GM21367 (cell line): Measurements from ENCODE around the gene CCNG1.
"Not testable (repeated sequence)": the region's sequence is repeated elsewhere in the genome, so short reads cannot be mapped to it uniquely, and the experiment has no call there.

Experiments used
- ATAC-seq: cut with Tn5 transposase; IDR thresholded peaks from one replicate; pipeline ENCODE4 v1.9.1; 2021; ENCODE audit not compliant: unreplicated experiment

The CCNG1 gene

GRCh38 chr5:163437309-163438182 is at the start of gene CCNG1:
Gene CCNG1, plus strand, starts transcription at chr5:163437595. Its CDS starts 1,662 bp downstream, at chr5:163439257.
- peak; percentile 97 for ATAC-seq

DNA sequence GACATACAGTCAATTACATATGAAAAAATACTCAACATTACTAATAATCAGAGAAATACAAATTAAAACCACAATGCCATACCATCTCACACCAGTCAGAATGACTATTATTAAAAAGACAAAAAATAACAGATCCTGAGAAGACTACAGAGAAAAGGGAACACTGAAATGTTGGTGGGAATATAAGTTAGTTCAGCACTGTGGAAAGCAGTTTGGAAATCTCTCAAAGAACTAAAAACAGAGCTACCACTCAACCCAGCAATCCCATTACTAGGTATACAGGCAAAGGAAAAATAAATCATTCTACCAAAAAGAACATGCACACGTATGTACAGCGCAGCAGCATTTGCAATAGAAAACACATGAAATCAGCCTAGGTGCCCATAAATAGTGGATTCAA is 41.6 kb upstream of the CCNG1 start:
- ATAC-seq, result no peak

GRCh38 chr5:163396818-163397340 is 40.5 kb upstream of the CCNG1 start:
- ATAC-seq, result not testable (repeated sequence)

DNA sequence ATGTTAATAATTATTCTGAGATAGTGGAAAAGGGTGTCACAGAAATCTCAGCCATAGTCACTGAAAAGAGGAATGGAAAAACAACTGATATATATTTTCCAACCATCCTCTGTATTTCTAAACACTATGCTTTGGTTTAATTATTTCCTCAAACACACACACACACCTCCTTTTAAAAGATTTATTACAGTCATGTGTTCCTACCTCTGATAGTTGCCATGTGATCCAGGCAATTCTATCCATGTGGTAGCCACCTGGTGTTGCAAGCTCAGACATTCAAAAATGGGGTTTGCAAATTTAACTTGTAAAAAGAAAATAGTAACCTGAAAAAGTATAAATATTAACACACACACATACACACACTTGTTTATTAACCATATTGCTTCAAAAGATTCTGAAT is 40.0 kb upstream of the CCNG1 start:
- no peak for ATAC-seq

DNA sequence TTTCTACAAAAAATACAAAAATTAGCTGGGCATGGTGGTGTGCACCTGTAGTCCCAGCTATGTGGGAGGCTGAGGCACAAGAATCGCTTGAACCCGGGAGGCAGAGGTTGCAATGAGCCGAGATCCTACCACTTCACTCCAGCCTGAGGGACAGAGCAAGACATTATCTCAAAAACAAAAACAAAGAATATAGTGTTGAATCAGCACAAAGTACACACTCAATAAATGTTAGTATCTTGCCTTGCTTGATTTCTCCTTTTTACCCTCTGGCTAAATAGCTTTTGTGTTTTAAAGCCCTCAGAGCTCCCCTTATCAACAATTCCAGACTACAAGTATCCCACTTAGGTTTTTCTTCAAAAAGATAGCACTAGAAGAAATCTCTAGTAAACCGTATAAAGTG is 37.5 kb upstream of the CCNG1 start:
- ATAC-seq, result no peak

DNA sequence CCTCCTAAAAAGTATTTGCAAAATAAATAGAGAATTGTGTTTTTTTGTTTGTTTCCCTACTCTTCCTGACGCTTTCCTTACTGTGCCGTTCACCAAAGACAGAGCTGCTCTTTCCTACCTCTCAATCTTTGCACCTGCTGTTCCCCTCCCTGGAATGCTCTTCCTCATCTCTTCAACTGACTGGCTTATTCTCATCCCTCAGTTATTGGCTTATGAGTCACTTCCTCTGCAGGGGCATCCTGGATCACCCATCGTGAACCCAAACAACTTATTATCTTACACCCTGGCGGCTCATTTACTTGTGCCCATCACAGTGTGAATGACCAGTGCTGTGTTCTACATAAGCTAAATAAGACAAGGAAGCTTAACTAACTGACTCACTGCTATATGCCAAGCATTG is 36.1 kb upstream of the CCNG1 start:
- ATAC-seq, result no peak

DNA sequence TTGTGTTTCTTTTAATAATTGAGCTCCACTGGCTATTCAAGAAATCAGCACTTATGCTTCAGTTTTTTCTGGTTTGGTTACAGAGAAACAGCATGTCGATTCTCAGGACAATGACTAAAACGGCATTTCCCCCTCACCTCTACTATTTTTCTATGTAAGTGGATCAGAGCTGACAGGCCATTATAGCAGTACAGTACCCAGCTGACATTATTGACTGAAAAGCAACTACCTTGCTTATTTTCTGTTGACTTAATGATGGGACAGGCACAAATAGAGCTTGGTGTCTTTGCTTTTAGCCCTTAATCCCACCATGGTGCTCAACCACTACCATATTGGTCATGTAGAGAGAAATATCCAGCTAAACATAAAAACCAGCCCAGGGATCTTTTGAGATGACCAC is 35.4 kb upstream of the CCNG1 start:
- no peak for ATAC-seq

GRCh38 chr5:163404364-163405173 is 32.8 kb upstream of the CCNG1 start:
- ATAC-seq, result no peak

- peak; percentile 87 for ATAC-seq
Measured at GRCh38 chr5:163407034-163407655, 30.2 kb upstream of the CCNG1 start.

DNA sequence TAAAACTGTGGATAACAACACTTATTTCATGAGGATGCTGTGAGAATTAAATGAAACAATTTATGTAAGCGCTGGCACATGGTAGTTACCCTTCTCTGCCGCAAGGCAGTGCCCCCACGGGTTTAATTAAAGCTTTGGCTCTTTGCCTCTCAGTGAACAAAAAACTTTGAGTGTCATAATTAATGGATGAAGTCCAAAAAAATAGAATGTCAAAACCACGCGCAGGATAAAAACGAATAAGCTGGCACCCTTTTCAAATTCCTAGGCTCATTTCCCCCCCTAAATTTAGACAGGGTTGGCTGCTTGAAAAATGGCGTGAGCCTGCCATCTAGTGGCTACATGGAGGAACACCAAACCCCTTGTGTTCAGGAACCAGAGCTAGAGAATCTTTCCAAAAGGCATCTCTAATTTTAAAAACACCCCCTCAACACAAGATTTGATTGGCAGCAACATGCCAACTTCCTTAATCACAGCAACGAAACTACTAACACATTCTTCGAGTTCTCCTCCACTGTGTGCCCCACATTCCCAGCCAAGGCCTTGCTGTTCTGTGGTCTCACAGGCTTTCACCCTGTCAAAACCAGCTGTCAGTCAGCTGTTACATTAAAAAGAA is 29.0 kb upstream of the CCNG1 start:
- ATAC-seq, result peak; percentile 75

- ATAC-seq, result no peak
Measured at GRCh38 chr5:163409384-163409783, 28.0 kb upstream of the CCNG1 start.

DNA sequence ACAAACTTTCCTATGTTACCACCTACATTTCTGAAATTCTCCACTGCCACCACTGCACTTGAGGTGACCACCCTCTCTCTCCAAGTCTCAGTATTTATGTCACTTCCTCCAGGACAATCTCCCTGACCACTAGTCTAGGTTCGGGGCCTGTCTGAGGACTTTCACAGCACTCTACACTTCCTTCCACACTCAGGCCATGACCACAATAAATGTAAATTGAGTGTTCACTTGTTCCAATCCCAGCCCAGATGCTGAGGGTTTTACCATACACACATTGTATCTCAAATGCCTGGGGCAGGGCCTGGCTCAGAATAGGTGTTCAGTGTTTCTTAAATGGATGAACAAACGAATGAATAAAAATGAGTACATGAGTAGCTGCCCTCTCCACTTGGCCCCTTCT is 26.9 kb upstream of the CCNG1 start:
- no peak for ATAC-seq

- not testable (repeated sequence) for ATAC-seq
Measured at GRCh38 chr5:163415673-163416072, 21.7 kb upstream of the CCNG1 start.

GRCh38 chr5:163424836-163425235 is 12.6 kb upstream of the CCNG1 start:
- no peak for ATAC-seq

- not testable (repeated sequence) for ATAC-seq
Measured at GRCh38 chr5:163426128-163426527, 11.3 kb upstream of the CCNG1 start.

DNA sequence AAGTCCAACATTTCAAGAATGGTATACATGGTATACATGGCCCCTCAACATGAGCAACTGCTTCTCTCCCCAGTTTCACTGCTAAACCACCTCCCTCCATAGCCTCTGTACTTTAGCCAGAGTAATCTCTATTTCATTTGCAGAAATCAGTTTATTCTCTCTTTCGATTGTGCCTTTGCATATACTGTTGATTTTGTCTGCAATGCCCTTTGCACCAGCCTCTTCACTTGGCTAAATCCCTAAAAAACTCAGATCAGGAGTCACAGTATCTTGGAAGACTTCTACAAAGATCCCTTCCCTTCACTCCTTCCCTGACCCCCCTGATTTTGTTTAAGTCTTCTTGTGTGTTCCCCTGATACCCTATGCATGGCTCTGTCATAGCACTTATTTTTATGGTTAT is 4.9 kb upstream of the CCNG1 start:
- ATAC-seq, result no peak

DNA sequence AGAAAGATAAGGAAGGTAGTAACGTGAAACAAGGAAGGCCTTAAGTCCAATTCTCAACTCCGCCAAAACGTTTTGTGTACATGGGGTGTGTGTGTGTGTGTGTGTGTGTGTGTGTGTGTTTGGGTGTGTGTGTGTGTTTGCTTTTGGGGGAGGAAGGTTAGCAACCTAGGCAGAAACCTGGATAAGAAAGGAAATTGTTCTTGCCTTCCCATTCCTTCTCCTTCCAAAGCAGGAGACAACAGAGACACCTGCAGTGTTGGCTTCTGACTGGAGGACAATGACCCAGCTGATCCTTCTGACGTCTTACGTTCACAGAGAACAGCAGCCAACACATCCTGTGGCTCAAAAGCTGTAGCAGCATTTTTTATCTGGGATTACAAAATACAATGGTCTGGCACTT is 4.1 kb upstream of the CCNG1 start:
- no peak for ATAC-seq

DNA sequence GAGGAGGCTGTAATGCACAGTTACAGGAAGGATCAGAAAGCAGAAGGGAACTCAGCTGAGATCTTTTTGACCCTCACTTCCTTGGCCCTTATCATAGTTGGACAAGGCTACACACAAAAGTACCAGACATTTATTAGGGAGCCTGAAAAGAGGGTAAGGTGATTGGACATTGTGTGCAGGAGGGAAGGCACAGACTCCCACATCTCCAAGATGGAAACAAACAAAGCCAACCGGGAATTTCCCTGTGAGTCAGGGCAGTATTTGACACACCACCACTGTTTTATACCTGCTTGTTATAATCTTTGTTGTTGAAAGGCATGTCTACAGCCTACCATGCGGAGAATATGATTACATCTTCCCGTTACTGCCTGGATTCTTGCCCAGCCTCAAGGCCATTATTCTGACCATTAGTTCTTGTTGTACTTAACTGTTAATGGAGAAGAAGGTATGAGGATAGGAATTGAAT is 3.0 kb upstream of the CCNG1 start:
- ATAC-seq, result no peak

DNA sequence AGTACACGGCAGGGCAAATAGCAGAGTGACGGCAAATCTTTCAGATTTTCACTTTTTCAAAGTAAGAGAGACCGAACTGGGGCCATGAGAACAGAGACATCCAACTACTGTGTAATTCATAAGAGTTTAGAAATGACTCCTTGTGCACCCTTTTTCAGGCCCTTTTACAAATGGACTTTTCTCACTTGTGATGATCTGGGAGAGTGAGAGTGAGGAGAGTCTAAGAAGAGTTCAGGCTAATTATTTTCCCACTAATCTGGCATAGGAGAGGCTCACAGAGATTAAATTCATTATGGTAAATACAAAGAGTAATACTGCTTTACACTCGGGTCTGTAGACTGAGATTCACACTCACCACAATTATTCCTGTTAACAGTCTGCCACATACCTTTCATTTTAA is 880 bp upstream of the CCNG1 start:
- no peak for ATAC-seq

GRCh38 chr5:163437011-163437308 is 435 bp upstream of the CCNG1 start:
- ATAC-seq, result no peak

- ATAC-seq, result no peak
Measured at GRCh38 chr5:163439092-163439425, 1.7 kb downstream of the CCNG1 start.
